HEK293 (cell line): ENCODE results near the gene SLC6A17.

Source experiments
- GLIS2 ChIP-seq: fragments of 450-650 bp; formaldehyde crosslinking; IDR thresholded peaks from 2 replicates; pipeline ENCODE4 v1.5.1; 2016; ENCODE audit warnings: missing biosample characterization, missing genetic modification characterization
- KLF1 ChIP-seq: fragments of 450-650 bp; formaldehyde crosslinking; IDR thresholded peaks from 2 replicates; pipeline ENCODE4 v1.5.1; 2016; ENCODE audit warnings: missing biosample characterization, missing genetic modification characterization
- OSR2 ChIP-seq: fragments of 450-650 bp; formaldehyde crosslinking; IDR thresholded peaks from 2 replicates; pipeline ENCODE4 v1.5.1; 2016; ENCODE audit warnings: missing biosample characterization, missing genetic modification characterization
- PRDM4 ChIP-seq: fragments of 450-650 bp; formaldehyde crosslinking; IDR thresholded peaks from 2 replicates; pipeline ENCODE4 v1.5.1; 2017; ENCODE audit warnings: missing biosample characterization, missing genetic modification characterization
- SP2 ChIP-seq: fragments of 450-650 bp; formaldehyde crosslinking; IDR thresholded peaks from 2 replicates; pipeline ENCODE4 v1.5.1; 2016; ENCODE audit warnings: missing biosample characterization, missing genetic modification characterization
- TRIM28 ChIP-seq: IDR thresholded peaks from 2 replicates; pipeline ENCODE4 v1.6.1; 2011; ENCODE audit warnings: low read length, control low read depth, borderline replicate concordance
- ZBTB1 ChIP-seq: fragments of 450-650 bp; formaldehyde crosslinking; IDR thresholded peaks from 2 replicates; pipeline ENCODE4 v1.5.1; 2016; ENCODE audit warnings: missing biosample characterization, missing genetic modification characterization
- ZBTB20 ChIP-seq: fragments of 450-650 bp; formaldehyde crosslinking; IDR thresholded peaks from 2 replicates; pipeline ENCODE4 v1.5.1; 2016; ENCODE audit warnings: missing biosample characterization, missing genetic modification characterization
- ZBTB26 ChIP-seq: fragments of 450-650 bp; formaldehyde crosslinking; optimal IDR thresholded peaks from 2 replicates; pipeline ENCODE3; 2016; ENCODE audit warnings: missing biosample characterization, mild to moderate bottlenecking, missing genetic modification characterization
- ZFP3 ChIP-seq: fragments of 450-650 bp; formaldehyde crosslinking; IDR thresholded peaks from 2 replicates; pipeline ENCODE4 v1.5.1; 2016; ENCODE audit warnings: low read depth, missing biosample characterization, missing genetic modification characterization
- ZFP41 ChIP-seq: fragments of 450-650 bp; formaldehyde crosslinking; IDR thresholded peaks from 2 replicates; pipeline ENCODE4 v1.5.1; 2016; ENCODE audit warnings: missing biosample characterization, missing genetic modification characterization, borderline replicate concordance
- ZNF214 ChIP-seq: fragments of 450-650 bp; formaldehyde crosslinking; IDR thresholded peaks from 2 replicates; pipeline ENCODE4 v1.5.1; 2017; ENCODE audit warnings: missing biosample characterization, mild to moderate bottlenecking, missing genetic modification characterization, borderline replicate concordance
- ZNF23 ChIP-seq: fragments of 450-650 bp; formaldehyde crosslinking; IDR thresholded peaks from 2 replicates; pipeline ENCODE4 v1.5.1; 2016; ENCODE audit warnings: missing biosample characterization, missing genetic modification characterization, borderline replicate concordance
- ZNF335 ChIP-seq: fragments of 450-650 bp; formaldehyde crosslinking; conservative IDR thresholded peaks from 2 replicates; pipeline ENCODE4 v1.5.1; 2016; ENCODE audit warnings: missing biosample characterization, missing genetic modification characterization
- ZNF350 ChIP-seq: fragments of 450-650 bp; formaldehyde crosslinking; IDR thresholded peaks from 2 replicates; pipeline ENCODE4 v1.5.0; 2017; ENCODE audit warnings: missing biosample characterization, mild to moderate bottlenecking, missing genetic modification characterization
- ZNF391 ChIP-seq: fragments of 450-650 bp; formaldehyde crosslinking; IDR thresholded peaks from 2 replicates; pipeline ENCODE4 v1.5.1; 2016; ENCODE audit warnings: low read depth, missing biosample characterization, missing genetic modification characterization, borderline replicate concordance
- ZNF433 ChIP-seq: fragments of 450-650 bp; formaldehyde crosslinking; IDR thresholded peaks from 2 replicates; pipeline ENCODE4 v1.5.1; 2016; ENCODE audit warnings: missing biosample characterization, missing genetic modification characterization, low read depth
- ZNF510 ChIP-seq: fragments of 450-650 bp; formaldehyde crosslinking; IDR thresholded peaks from 2 replicates; pipeline ENCODE4 v1.5.1; 2018; ENCODE audit warnings: mild to moderate bottlenecking, missing genetic modification characterization, missing biosample characterization; ENCODE audit not compliant: insufficient replicate concordance
- ZNF600 ChIP-seq: fragments of 450-650 bp; formaldehyde crosslinking; IDR thresholded peaks from 2 replicates; pipeline ENCODE4 v1.5.1; 2016; ENCODE audit warnings: missing biosample characterization, missing genetic modification characterization
- ZNF610 ChIP-seq: fragments of 450-650 bp; formaldehyde crosslinking; IDR thresholded peaks from 2 replicates; pipeline ENCODE4 v1.5.1; 2016; ENCODE audit warnings: missing biosample characterization, missing genetic modification characterization, borderline replicate concordance
- ZNF654 ChIP-seq: fragments of 450-650 bp; formaldehyde crosslinking; IDR thresholded peaks from 2 replicates; pipeline ENCODE4 v1.5.1; 2016; ENCODE audit warnings: low read depth, missing biosample characterization, missing genetic modification characterization
- ZSCAN18 ChIP-seq: fragments of 450-650 bp; formaldehyde crosslinking; IDR thresholded peaks from 2 replicates; pipeline ENCODE4 v1.5.1; 2016; ENCODE audit warnings: missing biosample characterization, missing genetic modification characterization
- ZSCAN30 ChIP-seq: fragments of 450-650 bp; IDR thresholded peaks from 2 replicates; pipeline ENCODE4 v1.5.1; 2018; ENCODE audit warnings: missing biosample characterization, mild to moderate bottlenecking, missing genetic modification characterization, moderate library complexity
- TF ChIP-seq, protein P1 (sequence below): fragments of 450-650 bp; formaldehyde crosslinking; IDR thresholded peaks from 2 replicates; pipeline ENCODE4 v1.5.1; 2017; ENCODE audit warnings: missing biosample characterization, missing genetic modification characterization
- TF ChIP-seq, protein P2 (sequence below): fragments of 450-650 bp; formaldehyde crosslinking; IDR thresholded peaks from 2 replicates; pipeline ENCODE4; 2016; ENCODE audit warnings: missing biosample characterization, missing genetic modification characterization
- TF ChIP-seq, protein P3 (sequence below): fragments of 450-650 bp; formaldehyde crosslinking; conservative IDR thresholded peaks from 2 replicates; pipeline ENCODE4 v1.5.1; 2016; ENCODE audit warnings: low read depth, missing biosample characterization, missing genetic modification characterization

The SLC6A17 gene

DNA sequence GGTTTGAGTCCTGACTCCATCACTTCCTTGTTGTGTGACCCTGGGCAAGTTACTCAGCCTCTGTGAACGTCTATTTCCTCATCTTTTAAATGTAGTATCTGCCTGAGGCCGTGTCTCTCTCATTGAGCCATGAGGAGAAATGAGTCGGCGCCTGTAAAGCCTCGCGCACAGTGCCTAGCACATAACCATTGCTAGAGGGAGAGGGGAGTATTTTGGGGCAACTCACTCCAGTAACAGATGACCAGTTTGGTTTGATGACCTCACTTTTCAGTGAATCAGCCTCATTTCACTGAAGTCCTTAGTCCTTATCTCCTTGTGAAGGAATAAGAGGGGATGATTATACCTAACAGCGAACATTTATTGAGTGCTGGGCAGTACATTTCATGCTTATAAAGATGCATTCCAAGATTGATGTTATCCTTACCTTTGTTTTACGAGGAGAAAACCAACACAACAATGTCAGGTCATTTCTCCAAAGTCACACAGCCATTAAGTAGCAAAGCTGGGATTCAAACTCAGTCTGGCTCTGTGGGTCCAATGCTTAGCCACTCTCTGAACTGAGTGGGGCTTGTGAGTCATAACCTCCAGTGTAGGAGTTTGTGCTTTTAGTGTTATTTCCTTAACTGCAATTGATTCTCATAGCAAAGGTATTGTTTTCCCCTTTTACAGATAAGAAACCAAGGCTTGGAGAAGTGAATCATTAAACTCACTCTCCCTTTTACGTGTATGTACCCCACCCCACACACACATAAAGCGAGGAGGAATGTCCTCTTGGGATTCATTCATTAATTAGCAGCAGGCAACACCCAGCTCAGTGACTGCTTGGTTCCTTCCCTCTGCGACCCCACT, 85.8 kb downstream of the SLC6A17 start (continued):
- TF ChIP-seq, protein P1, sequence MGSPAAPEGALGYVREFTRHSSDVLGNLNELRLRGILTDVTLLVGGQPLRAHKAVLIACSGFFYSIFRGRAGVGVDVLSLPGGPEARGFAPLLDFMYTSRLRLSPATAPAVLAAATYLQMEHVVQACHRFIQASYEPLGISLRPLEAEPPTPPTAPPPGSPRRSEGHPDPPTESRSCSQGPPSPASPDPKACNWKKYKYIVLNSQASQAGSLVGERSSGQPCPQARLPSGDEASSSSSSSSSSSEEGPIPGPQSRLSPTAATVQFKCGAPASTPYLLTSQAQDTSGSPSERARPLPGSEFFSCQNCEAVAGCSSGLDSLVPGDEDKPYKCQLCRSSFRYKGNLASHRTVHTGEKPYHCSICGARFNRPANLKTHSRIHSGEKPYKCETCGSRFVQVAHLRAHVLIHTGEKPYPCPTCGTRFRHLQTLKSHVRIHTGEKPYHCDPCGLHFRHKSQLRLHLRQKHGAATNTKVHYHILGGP (tag by site-specific recombination), result no peak
- TF ChIP-seq ZFP3 (tag by site-specific recombination) (peak; percentile 57; the same call in 1 of the 2 replicates), TRIM28 (peak; percentile 33; the same call in 1 of the 2 replicates), SP2 (tag by site-specific recombination) (no peak), ZNF391 (tag by site-specific recombination) (no peak), ZSCAN18 (tag by site-specific recombination) (no peak), ZNF510 (tag by site-specific recombination) (no peak), ZBTB1 (tag by site-specific recombination) (no peak), OSR2 (tag by site-specific recombination) (no peak), ZNF654 (tag by site-specific recombination) (no peak), ZBTB26 (tag by site-specific recombination) (no peak), PRDM4 (no peak), ZNF214 (tag by site-specific recombination) (no peak), ZNF433 (tag by site-specific recombination) (no peak), ZNF23 (tag by site-specific recombination) (no peak), ZNF610 (no peak), GLIS2 (no peak), ZBTB20 (tag by site-specific recombination) (no peak), ZFP41 (no peak), ZSCAN30 (tag by site-specific recombination) (no peak), ZNF350 (tag by site-specific recombination) (no peak), KLF1 (tag by site-specific recombination) (no peak), ZNF335 (tag by site-specific recombination) (peak; percentile 38; the same call in 1 of the 2 replicates), ZNF600 (tag by site-specific recombination) (peak; percentile 88)
- TF ChIP-seq, protein P2, sequence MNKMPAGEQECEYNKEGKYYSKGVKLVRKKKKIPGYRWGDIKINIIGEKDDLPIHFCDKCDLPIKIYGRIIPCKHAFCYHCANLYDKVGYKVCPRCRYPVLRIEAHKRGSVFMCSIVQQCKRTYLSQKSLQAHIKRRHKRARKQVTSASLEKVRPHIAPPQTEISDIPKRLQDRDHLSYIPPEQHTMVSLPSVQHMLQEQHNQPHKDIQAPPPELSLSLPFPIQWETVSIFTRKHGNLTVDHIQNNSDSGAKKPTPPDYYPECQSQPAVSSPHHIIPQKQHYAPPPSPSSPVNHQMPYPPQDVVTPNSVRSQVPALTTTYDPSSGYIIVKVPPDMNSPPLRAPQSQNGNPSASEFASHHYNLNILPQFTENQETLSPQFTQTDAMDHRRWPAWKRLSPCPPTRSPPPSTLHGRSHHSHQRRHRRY (tag by site-specific recombination), result no peak
- TF ChIP-seq, protein P3, sequence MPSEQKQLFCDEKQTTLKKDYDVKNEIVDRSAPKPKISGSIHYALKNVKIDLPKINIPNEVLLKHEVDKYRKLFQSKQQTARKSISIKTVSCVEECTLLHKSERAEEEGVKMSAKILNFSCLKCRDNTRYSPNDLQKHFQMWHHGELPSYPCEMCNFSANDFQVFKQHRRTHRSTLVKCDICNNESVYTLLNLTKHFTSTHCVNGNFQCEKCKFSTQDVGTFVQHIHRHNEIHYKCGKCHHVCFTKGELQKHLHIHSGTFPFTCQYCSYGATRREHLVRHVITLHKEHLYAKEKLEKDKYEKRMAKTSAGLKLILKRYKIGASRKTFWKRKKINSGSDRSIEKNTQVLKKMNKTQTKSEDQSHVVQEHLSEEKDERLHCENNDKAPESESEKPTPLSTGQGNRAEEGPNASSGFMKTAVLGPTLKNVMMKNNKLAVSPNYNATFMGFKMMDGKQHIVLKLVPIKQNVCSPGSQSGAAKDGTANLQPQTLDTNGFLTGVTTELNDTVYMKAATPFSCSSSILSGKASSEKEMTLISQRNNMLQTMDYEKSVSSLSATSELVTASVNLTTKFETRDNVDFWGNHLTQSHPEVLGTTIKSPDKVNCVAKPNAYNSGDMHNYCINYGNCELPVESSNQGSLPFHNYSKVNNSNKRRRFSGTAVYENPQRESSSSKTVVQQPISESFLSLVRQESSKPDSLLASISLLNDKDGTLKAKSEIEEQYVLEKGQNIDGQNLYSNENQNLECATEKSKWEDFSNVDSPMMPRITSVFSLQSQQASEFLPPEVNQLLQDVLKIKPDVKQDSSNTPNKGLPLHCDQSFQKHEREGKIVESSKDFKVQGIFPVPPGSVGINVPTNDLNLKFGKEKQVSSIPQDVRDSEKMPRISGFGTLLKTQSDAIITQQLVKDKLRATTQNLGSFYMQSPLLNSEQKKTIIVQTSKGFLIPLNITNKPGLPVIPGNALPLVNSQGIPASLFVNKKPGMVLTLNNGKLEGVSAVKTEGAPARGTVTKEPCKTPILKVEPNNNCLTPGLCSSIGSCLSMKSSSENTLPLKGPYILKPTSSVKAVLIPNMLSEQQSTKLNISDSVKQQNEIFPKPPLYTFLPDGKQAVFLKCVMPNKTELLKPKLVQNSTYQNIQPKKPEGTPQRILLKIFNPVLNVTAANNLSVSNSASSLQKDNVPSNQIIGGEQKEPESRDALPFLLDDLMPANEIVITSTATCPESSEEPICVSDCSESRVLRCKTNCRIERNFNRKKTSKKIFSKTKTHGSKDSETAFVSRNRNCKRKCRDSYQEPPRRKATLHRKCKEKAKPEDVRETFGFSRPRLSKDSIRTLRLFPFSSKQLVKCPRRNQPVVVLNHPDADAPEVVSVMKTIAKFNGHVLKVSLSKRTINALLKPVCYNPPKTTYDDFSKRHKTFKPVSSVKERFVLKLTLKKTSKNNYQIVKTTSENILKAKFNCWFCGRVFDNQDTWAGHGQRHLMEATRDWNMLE (tag by site-specific recombination), result no peak
